ENCODE measurements around the gene IYD.

- TF ChIP-seq SIN3A (IDR thresholded peaks at IDR 0.05; ENCODE audit: borderline replicate concordance, low read depth, low read length) (no peak), SMC3 (IDR thresholded peaks at IDR 0.05; ENCODE audit: low read depth, low read length) (no peak)
- TF ChIP-seq, protein P1, sequence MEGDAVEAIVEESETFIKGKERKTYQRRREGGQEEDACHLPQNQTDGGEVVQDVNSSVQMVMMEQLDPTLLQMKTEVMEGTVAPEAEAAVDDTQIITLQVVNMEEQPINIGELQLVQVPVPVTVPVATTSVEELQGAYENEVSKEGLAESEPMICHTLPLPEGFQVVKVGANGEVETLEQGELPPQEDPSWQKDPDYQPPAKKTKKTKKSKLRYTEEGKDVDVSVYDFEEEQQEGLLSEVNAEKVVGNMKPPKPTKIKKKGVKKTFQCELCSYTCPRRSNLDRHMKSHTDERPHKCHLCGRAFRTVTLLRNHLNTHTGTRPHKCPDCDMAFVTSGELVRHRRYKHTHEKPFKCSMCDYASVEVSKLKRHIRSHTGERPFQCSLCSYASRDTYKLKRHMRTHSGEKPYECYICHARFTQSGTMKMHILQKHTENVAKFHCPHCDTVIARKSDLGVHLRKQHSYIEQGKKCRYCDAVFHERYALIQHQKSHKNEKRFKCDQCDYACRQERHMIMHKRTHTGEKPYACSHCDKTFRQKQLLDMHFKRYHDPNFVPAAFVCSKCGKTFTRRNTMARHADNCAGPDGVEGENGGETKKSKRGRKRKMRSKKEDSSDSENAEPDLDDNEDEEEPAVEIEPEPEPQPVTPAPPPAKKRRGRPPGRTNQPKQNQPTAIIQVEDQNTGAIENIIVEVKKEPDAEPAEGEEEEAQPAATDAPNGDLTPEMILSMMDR (IDR thresholded peaks at IDR 0.05) = no peak
These were observed 32.1 kb upstream of the IYD start for GRCh38 chr6:150336708-150337107.
